ENCODE data around the gene SLC35A4. TPM values are rescaled to one million over a fixed set of nuclear protein-coding genes. Genes with fewer than 3 reads are reported as not detected.

Gene SLC35A4
- total and polyA plus RNA-seq, 2 of the 13 experiments (the other 11 are each of a cell fraction or from before 2014, with no cell fraction given) = 0.71 to 4.0 TPM

DNA sequence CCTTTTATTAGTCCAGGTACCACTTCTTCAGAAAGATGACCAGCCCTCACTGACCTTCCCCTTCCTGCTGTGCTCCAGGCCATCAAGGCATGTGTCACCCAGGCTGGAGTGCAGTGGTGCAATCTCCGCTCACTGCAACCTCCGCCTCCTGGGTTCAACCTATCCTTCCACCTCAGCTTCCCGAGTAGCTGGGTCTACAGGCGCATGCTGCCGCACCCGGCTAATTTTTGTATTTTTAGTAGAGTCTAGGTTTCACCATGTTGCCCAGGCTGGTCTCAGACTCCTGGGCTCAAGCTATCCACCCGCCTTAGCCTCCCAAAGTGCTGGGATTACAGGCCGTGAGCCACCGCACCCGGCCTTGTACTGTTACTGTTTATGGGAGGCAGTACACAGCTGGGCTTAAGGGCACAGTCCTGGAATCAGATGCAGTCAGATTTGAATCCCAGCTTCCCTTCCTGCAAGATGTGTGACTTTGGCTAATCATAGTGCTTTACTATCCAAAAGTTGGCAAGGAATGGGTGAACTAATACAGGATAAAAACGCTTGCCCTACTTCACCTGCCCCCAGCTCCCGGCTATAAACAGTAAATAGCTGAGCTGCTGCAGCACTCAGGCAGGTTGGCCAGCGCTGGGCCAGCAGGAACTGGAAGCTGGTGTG, 17.6 kb upstream of the SLC35A4 start (continued):
- TF ChIP-seq, protein P1, sequence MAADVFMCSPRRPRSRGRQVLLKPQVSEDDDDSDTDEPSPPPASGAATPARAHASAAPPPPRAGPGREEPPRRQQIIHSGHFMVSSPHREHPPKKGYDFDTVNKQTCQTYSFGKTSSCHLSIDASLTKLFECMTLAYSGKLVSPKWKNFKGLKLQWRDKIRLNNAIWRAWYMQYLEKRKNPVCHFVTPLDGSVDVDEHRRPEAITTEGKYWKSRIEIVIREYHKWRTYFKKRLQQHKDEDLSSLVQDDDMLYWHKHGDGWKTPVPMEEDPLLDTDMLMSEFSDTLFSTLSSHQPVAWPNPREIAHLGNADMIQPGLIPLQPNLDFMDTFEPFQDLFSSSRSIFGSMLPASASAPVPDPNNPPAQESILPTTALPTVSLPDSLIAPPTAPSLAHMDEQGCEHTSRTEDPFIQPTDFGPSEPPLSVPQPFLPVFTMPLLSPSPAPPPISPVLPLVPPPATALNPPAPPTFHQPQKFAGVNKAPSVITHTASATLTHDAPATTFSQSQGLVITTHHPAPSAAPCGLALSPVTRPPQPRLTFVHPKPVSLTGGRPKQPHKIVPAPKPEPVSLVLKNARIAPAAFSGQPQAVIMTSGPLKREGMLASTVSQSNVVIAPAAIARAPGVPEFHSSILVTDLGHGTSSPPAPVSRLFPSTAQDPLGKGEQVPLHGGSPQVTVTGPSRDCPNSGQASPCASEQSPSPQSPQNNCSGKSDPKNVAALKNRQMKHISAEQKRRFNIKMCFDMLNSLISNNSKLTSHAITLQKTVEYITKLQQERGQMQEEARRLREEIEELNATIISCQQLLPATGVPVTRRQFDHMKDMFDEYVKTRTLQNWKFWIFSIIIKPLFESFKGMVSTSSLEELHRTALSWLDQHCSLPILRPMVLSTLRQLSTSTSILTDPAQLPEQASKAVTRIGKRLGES (CRISPR knock-in tag; IDR thresholded peaks at IDR 0.05; ENCODE audit: borderline replicate concordance) = no peak
- TF ChIP-seq SNAPC2 (CRISPR knock-in tag; IDR thresholded peaks at IDR 0.05) = peak; percentile 74
- TF ChIP-seq, protein P2, sequence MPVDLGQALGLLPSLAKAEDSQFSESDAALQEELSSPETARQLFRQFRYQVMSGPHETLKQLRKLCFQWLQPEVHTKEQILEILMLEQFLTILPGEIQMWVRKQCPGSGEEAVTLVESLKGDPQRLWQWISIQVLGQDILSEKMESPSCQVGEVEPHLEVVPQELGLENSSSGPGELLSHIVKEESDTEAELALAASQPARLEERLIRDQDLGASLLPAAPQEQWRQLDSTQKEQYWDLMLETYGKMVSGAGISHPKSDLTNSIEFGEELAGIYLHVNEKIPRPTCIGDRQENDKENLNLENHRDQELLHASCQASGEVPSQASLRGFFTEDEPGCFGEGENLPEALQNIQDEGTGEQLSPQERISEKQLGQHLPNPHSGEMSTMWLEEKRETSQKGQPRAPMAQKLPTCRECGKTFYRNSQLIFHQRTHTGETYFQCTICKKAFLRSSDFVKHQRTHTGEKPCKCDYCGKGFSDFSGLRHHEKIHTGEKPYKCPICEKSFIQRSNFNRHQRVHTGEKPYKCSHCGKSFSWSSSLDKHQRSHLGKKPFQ (CRISPR knock-in tag; IDR thresholded peaks at IDR 0.05; ENCODE audit: insufficient replicate concordance) = no peak
- TF ChIP-seq, protein P3, sequence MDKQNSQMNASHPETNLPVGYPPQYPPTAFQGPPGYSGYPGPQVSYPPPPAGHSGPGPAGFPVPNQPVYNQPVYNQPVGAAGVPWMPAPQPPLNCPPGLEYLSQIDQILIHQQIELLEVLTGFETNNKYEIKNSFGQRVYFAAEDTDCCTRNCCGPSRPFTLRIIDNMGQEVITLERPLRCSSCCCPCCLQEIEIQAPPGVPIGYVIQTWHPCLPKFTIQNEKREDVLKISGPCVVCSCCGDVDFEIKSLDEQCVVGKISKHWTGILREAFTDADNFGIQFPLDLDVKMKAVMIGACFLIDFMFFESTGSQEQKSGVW (CRISPR knock-in tag; IDR thresholded peaks at IDR 0.05; ENCODE audit: borderline replicate concordance) = no peak
- TF ChIP-seq PHF21A (CRISPR knock-in tag; IDR thresholded peaks at IDR 0.05) = peak; percentile 79
- TF ChIP-seq ZNF670 (CRISPR knock-in tag; IDR thresholded peaks at IDR 0.05; ENCODE audit: borderline replicate concordance) = peak; percentile 61; the same call in 1 of the 2 replicates
- TF ChIP-seq, protein P4, sequence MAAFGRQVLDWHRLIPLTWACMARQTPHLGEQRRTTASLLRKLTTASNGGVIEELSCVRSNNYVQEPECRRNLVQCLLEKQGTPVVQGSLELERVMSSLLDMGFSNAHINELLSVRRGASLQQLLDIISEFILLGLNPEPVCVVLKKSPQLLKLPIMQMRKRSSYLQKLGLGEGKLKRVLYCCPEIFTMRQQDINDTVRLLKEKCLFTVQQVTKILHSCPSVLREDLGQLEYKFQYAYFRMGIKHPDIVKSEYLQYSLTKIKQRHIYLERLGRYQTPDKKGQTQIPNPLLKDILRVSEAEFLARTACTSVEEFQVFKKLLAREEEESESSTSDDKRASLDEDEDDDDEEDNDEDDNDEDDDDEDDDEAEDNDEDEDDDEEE (CRISPR knock-in tag; IDR thresholded peaks at IDR 0.05) = peak; percentile 87
- TF ChIP-seq ZNF234 (CRISPR knock-in tag; conservative IDR thresholded peaks at IDR 0.05) = 0 out of 2 replicates have a peak, but pooled peaks have one; percentile 24
- peak; percentile 86 for TF ChIP-seq ZNF263 (CRISPR knock-in tag; IDR thresholded peaks at IDR 0.05)
- TF ChIP-seq ZFX (CRISPR knock-in tag; IDR thresholded peaks at IDR 0.05; ENCODE audit: low read depth) = peak; percentile 75
- peak; percentile 57 for TF ChIP-seq KAT8 (CRISPR knock-in tag; IDR thresholded peaks at IDR 0.05)
- TF ChIP-seq, protein P5, sequence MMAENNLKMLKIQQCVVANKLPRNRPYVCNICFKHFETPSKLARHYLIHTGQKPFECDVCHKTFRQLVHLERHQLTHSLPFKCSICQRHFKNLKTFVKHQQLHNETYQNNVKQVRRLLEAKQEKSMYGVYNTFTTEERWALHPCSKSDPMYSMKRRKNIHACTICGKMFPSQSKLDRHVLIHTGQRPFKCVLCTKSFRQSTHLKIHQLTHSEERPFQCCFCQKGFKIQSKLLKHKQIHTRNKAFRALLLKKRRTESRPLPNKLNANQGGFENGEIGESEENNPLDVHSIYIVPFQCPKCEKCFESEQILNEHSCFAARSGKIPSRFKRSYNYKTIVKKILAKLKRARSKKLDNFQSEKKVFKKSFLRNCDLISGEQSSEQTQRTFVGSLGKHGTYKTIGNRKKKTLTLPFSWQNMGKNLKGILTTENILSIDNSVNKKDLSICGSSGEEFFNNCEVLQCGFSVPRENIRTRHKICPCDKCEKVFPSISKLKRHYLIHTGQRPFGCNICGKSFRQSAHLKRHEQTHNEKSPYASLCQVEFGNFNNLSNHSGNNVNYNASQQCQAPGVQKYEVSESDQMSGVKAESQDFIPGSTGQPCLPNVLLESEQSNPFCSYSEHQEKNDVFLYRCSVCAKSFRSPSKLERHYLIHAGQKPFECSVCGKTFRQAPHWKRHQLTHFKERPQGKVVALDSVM (CRISPR knock-in tag; IDR thresholded peaks at IDR 0.05) = peak; percentile 31; the same call in 1 of the 2 replicates
- TF ChIP-seq MEIS2 (CRISPR knock-in tag; IDR thresholded peaks at IDR 0.05) = no peak
- no peak for TF ChIP-seq TRIM24 (CRISPR knock-in tag; IDR thresholded peaks at IDR 0.05)
- TF ChIP-seq ZNF34 (CRISPR knock-in tag; IDR thresholded peaks at IDR 0.05; ENCODE audit: borderline replicate concordance) = 0 out of 2 replicates have a peak, but pooled peaks have one; percentile 73
- TF ChIP-seq, protein P6, sequence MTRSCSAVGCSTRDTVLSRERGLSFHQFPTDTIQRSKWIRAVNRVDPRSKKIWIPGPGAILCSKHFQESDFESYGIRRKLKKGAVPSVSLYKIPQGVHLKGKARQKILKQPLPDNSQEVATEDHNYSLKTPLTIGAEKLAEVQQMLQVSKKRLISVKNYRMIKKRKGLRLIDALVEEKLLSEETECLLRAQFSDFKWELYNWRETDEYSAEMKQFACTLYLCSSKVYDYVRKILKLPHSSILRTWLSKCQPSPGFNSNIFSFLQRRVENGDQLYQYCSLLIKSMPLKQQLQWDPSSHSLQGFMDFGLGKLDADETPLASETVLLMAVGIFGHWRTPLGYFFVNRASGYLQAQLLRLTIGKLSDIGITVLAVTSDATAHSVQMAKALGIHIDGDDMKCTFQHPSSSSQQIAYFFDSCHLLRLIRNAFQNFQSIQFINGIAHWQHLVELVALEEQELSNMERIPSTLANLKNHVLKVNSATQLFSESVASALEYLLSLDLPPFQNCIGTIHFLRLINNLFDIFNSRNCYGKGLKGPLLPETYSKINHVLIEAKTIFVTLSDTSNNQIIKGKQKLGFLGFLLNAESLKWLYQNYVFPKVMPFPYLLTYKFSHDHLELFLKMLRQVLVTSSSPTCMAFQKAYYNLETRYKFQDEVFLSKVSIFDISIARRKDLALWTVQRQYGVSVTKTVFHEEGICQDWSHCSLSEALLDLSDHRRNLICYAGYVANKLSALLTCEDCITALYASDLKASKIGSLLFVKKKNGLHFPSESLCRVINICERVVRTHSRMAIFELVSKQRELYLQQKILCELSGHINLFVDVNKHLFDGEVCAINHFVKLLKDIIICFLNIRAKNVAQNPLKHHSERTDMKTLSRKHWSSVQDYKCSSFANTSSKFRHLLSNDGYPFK (CRISPR knock-in tag; IDR thresholded peaks at IDR 0.05; ENCODE audit: borderline replicate concordance) = peak; percentile 59; the same call in 1 of the 2 replicates
- TF ChIP-seq ZNF510 (CRISPR knock-in tag; IDR thresholded peaks at IDR 0.05; ENCODE audit: low read depth) = no peak

Measured in HepG2 (cell line).